GM12865 (cell line): ENCODE results near the gene PEPD.

Source experiments
- DNase-seq: peaks from one replicate; pipeline ENCODE4 v3.0.0; 2010; ENCODE audit warnings: low read depth
- H3K4me3 ChIP-seq: 2 replicates; pipeline ENCODE4 v1.5.1; 2011; ENCODE audit warnings: mild to moderate bottlenecking, low read depth, low read length, control low read depth
- TF ChIP-seq, protein P1 (sequence below): IDR thresholded peaks from 2 replicates; pipeline ENCODE4 v1.5.1; 2011; ENCODE audit warnings: low read length, control low read depth, low read depth, inconsistent platforms; ENCODE audit not compliant: insufficient read depth; ENCODE audit errors: missing control alignments

PEPD gene

DNA sequence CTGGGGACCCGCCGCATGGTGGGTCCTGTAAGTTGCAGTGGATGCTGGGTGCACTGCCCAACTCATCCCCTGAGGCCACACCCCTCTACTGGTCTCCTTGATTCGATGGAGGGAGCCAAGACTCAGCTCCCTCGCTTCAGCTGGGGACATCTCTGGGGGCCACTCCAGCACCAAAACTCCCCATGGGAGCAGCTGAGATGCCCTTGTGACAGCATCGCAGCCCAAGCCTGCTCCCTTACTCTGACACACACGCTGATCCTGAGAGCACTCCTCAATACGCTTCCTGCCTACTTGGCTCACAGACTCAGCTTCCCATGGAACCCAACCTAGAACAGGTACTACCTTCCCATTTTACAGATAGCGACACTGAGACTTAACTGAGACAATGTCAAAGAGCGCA is 56.2 kb downstream of the PEPD start:
- no peak overlapping the region for H3K4me3 ChIP-seq
- TF ChIP-seq, protein P1, sequence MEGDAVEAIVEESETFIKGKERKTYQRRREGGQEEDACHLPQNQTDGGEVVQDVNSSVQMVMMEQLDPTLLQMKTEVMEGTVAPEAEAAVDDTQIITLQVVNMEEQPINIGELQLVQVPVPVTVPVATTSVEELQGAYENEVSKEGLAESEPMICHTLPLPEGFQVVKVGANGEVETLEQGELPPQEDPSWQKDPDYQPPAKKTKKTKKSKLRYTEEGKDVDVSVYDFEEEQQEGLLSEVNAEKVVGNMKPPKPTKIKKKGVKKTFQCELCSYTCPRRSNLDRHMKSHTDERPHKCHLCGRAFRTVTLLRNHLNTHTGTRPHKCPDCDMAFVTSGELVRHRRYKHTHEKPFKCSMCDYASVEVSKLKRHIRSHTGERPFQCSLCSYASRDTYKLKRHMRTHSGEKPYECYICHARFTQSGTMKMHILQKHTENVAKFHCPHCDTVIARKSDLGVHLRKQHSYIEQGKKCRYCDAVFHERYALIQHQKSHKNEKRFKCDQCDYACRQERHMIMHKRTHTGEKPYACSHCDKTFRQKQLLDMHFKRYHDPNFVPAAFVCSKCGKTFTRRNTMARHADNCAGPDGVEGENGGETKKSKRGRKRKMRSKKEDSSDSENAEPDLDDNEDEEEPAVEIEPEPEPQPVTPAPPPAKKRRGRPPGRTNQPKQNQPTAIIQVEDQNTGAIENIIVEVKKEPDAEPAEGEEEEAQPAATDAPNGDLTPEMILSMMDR, result no peak
- no peak for DNase-seq

DNA sequence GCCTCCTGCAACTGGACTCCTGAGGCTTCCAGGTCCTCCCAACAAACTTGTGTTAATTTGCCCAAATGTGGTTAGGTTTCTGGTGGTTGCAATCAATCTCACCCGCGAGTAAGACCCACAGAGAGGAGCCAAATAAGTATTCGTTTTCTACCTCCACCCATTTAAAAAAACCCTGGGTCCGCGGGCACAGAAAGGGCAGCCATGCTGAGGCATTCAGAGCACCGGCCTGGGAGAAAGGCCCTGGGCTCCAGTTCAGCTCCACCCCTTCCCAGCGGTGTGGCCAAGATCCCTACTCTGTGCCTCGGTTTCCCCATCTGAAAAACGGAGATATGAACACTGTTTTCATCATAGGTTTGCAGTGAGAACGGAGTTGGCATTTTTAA is 56.9 kb downstream of the PEPD start:
- TF ChIP-seq, protein P1, result no peak
- H3K4me3 ChIP-seq, result no peak overlapping the region
- DNase-seq, result no peak

- TF ChIP-seq, protein P1, result no peak
- no peak for DNase-seq
- H3K4me3 ChIP-seq, result no peak overlapping the region
These were observed 57.4 kb downstream of the PEPD start for GRCh38 chr19:33464010-33464732.

GRCh38 chr19:33463199-33463598 is 58.4 kb downstream of the PEPD start:
- TF ChIP-seq, protein P1, result no peak
- DNase-seq, result no peak
- H3K4me3 ChIP-seq, result no peak overlapping the region

DNA sequence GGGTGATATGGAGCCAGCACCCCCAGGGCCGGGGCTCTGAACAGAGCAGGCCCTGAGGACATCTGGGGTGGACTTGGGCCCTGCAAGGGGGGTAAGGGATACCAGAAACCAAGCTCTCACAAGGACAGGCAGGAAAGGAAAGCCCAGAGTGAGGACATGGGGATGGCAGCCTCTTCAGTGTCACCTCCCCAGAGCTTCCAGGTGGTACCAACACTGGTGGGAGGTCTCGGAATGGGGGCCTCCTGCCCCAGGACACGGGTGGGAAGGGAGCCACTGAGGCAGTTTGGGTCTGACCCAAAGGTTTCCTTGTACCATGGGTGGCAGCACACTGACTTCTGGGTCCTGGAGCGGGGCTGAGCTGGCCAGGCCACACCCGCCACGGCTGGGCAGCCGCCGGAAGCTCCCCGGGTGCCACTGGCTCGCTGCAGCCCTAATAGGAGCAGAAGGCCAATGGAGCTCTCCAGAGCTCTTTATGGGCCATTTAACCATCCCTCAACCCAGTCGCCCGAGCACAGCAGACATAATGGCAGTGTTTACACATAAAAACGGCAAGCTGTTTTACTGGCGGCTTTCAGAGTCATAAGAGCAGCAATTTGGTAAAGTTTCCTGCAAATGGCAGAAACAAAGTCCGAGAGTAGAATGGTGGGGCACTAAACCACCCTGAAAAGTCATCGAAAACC is 59.3 kb downstream of the PEPD start:
- TF ChIP-seq, protein P1, result no peak
- H3K4me3 ChIP-seq, result no peak overlapping the region
- no peak for DNase-seq

GRCh38 chr19:33461256-33462111 is 60.1 kb downstream of the PEPD start:
- no peak overlapping the region for H3K4me3 ChIP-seq
- TF ChIP-seq, protein P1, result no peak
- no peak for DNase-seq
